ENCODE measurements around the gene RBBP5. TPM values are rescaled to one million over a fixed set of nuclear protein-coding genes. Genes with fewer than 3 reads are reported as not detected.

Gene RBBP5
- total RNA-seq, 1 experiment from 2014 or later = 19.0 TPM

GRCh38 chr1:205046870-205047269 is 74.9 kb downstream of the RBBP5 start:
- no peak overlapping the region for H3K27ac Mint-ChIP-seq (ENCODE audit: unreplicated experiment)
- DNase-seq = no peak
- Histone ChIP-seq H3K4me1 (no peaks in the 10 kb centered on the region), H3K36me3 (ENCODE audit: control insufficient read depth, insufficient read depth, low read length) (no peaks in the 10 kb centered on the region), H3K4me3 (ENCODE audit: low read depth, low read length) (no peak overlapping the region), H3K27me3 (replicated peaks; ENCODE audit: control insufficient read depth, insufficient read depth, low read length) (no peaks in the 10 kb centered on the region), H3K9me3 (no peaks in the 10 kb centered on the region)
- intact Hi-C loops (cut with micrococcal nuclease; ENCODE audit: unreplicated experiment) = no loop called here
- ChIA-PET CTCF (no interaction called here), POLR2A (no interaction called here)
- H3K27me3 Mint-ChIP-seq (ENCODE audit: insufficient read depth, unreplicated experiment) = peaks cover 13% of the 10 kb centered on the region
- no peak overlapping the region for H3K4me3 Mint-ChIP-seq (ENCODE audit: unreplicated experiment)
- no peaks in the 10 kb centered on the region for H3K9me3 Mint-ChIP-seq (ENCODE audit: unreplicated experiment)
- BruUV-seq (replicated peaks) = no TSS peak
- TF ChIP-seq CTCF (IDR thresholded peaks at IDR 0.05; ENCODE audit: insufficient read depth in 1 of 2, low read depth in 1 of 2, low read length in 1 of 2, severe bottlenecking in 1 of 2, unreplicated experiment in 1 of 2) = no peak
- no peaks in the 10 kb centered on the region for H3K36me3 Mint-ChIP-seq (ENCODE audit: insufficient read depth, unreplicated experiment)
- peaks cover 7% of the 10 kb centered on the region for H3K4me1 Mint-ChIP-seq (ENCODE audit: low read depth, unreplicated experiment)

- ChIA-PET CTCF (no interaction called here), POLR2A (no interaction called here)
- Histone ChIP-seq H3K4me1 (no peaks in the 10 kb centered on the region), H3K27me3 (replicated peaks; ENCODE audit: control insufficient read depth, insufficient read depth, low read length) (peaks cover 1% of the 10 kb centered on the region; the same call in 1 of the 2 replicates), H3K9me3 (no peaks in the 10 kb centered on the region), H3K36me3 (ENCODE audit: control insufficient read depth, insufficient read depth, low read length) (no peaks in the 10 kb centered on the region), H3K4me3 (ENCODE audit: low read depth, low read length) (no peak overlapping the region)
- Mint-ChIP-seq H3K27me3 (ENCODE audit: insufficient read depth, unreplicated experiment) (peaks cover 14% of the 10 kb centered on the region), H3K4me1 (ENCODE audit: low read depth, unreplicated experiment) (peaks cover 7% of the 10 kb centered on the region), H3K27ac (ENCODE audit: unreplicated experiment) (no peak overlapping the region), H3K36me3 (ENCODE audit: insufficient read depth, unreplicated experiment) (no peaks in the 10 kb centered on the region), H3K9me3 (ENCODE audit: unreplicated experiment) (no peaks in the 10 kb centered on the region), H3K4me3 (ENCODE audit: unreplicated experiment) (no peak overlapping the region)
- TF ChIP-seq CTCF (IDR thresholded peaks at IDR 0.05; ENCODE audit: insufficient read depth in 1 of 2, low read depth in 1 of 2, low read length in 1 of 2, severe bottlenecking in 1 of 2, unreplicated experiment in 1 of 2) = no peak
- intact Hi-C loops (cut with micrococcal nuclease; ENCODE audit: unreplicated experiment) = no loop called here
- no peak for DNase-seq
- BruUV-seq (replicated peaks) = no TSS peak
Observed at GRCh38 chr1:205045146-205045545, 76.6 kb downstream of the RBBP5 start.

GRCh38 chr1:205044741-205045140 is 77.0 kb downstream of the RBBP5 start:
- Mint-ChIP-seq H3K27me3 (ENCODE audit: insufficient read depth, unreplicated experiment) (peaks cover 17% of the 10 kb centered on the region), H3K27ac (ENCODE audit: unreplicated experiment) (no peak overlapping the region), H3K36me3 (ENCODE audit: insufficient read depth, unreplicated experiment) (no peaks in the 10 kb centered on the region), H3K9me3 (ENCODE audit: unreplicated experiment) (no peaks in the 10 kb centered on the region), H3K4me1 (ENCODE audit: low read depth, unreplicated experiment) (peaks cover 7% of the 10 kb centered on the region), H3K4me3 (ENCODE audit: unreplicated experiment) (no peak overlapping the region)
- H3K4me3 ChIP-seq (ENCODE audit: low read depth, low read length) = no peak overlapping the region
- H3K36me3 ChIP-seq (ENCODE audit: control insufficient read depth, insufficient read depth, low read length) = no peaks in the 10 kb centered on the region
- intact Hi-C loops (cut with micrococcal nuclease; ENCODE audit: unreplicated experiment) = no loop called here
- no peaks in the 10 kb centered on the region for H3K9me3 ChIP-seq
- ChIA-PET POLR2A (no interaction called here), CTCF (no interaction called here)
- no TSS peak for BruUV-seq (replicated peaks)
- H3K4me1 ChIP-seq = no peaks in the 10 kb centered on the region
- TF ChIP-seq CTCF (IDR thresholded peaks at IDR 0.05; ENCODE audit: insufficient read depth in 1 of 2, low read depth in 1 of 2, low read length in 1 of 2, severe bottlenecking in 1 of 2, unreplicated experiment in 1 of 2) = no peak
- H3K27me3 ChIP-seq (replicated peaks; ENCODE audit: control insufficient read depth, insufficient read depth, low read length) = peaks cover 1% of the 10 kb centered on the region; the same call in 1 of the 2 replicates
- no peak for DNase-seq

Data from Caco-2 (cell line).